ENCODE data around the gene PPP1R14B. TPM values are rescaled to one million over a fixed set of nuclear protein-coding genes. Genes with fewer than 3 reads are reported as not detected.

PPP1R14B gene
- total RNA-seq, 2 experiments from 2014 or later, result 178 to 197 TPM

DNA sequence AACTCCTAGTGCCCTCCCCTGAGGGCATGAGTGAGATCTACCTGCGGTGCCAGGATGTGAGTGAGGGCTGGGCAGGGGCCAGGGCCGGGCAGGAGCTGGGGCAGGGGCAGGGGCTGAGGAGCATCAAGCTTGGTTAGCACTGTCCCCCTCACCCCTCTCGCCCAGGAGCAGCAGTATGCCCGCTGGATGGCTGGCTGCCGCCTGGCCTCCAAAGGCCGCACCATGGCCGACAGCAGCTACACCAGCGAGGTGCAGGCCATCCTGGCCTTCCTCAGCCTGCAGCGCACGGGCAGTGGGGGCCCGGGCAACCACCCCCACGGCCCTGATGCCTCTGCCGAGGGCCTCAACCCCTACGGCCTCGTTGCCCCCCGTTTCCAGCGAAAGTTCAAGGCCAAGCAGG, 26.5 kb downstream of the PPP1R14B start:
- no peak for ATAC-seq
- POLR2A ChIA-PET, result interaction anchor here (6.2 kb wide), 1 partner anchor 13 kb away, joined by 54 read pairs; the partner anchor contains the start of gene FERMT3
- no peak for DNase-seq
- CTCF ChIA-PET, result no interaction called here
- Mint-ChIP-seq H3K4me1 (ENCODE audit: low read depth) (peaks cover 12% of the 10 kb centered on the region), H3K36me3 (ENCODE audit: low read depth) (peaks cover 47% of the 10 kb centered on the region), H3K9me3 (ENCODE audit: insufficient read depth) (no peaks in the 10 kb centered on the region), H3K27me3 (ENCODE audit: low read depth) (no peaks in the 10 kb centered on the region), H3K27ac (no peak overlapping the region), H3K4me3 (no peak overlapping the region)

DNA sequence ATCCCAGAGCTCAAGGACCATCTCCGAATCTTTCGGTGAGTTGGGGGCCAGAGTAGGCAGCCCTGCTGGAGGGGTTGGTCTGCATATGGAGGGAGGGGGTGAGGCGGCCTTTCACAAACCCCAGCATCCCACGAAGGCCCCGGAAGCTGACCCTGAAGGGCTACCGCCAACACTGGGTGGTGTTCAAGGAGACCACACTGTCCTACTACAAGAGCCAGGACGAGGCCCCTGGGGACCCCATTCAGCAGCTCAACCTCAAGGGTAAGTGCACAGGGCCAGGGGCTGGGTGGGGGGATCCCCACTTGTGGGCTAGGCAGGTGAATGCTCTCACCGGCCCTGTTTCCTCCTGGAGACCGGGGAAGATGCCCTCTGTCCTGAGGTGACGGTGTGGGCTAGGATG, 27.0 kb downstream of the PPP1R14B start:
- CTCF ChIA-PET, result interaction anchor here (1.0 kb wide), 1 partner anchor 15 kb away, joined by 4 read pairs; no protein-coding TSS in a partner anchor
- DNase-seq, result no peak
- no peak for ATAC-seq
- H3K27ac Mint-ChIP-seq, result no peak overlapping the region
- peaks cover 11% of the 10 kb centered on the region for H3K4me1 Mint-ChIP-seq (ENCODE audit: low read depth)
- H3K27me3 Mint-ChIP-seq (ENCODE audit: low read depth), result no peaks in the 10 kb centered on the region
- POLR2A ChIA-PET, result interaction anchor here (6.2 kb wide), 1 partner anchor 13 kb away, joined by 54 read pairs; the partner anchor contains the start of gene FERMT3
- H3K4me3 Mint-ChIP-seq, result no peak overlapping the region
- H3K36me3 Mint-ChIP-seq (ENCODE audit: low read depth), result peaks cover 52% of the 10 kb centered on the region
- no peaks in the 10 kb centered on the region for H3K9me3 Mint-ChIP-seq (ENCODE audit: insufficient read depth)

DNA sequence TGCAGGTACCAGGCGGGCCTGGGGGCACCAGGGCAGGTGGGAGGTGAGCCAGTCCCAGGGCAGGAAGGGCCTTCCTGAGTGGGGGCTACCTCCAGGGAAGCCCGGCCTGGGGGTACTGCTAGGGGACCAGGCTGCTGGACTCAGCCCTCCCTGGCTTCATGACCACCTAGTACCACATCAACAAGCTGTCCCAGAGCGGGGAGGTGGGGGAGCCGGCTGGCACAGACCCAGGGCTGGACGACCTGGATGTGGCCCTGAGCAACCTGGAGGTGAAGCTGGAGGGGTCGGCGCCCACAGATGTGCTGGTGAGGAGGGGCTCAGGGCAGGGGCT, 27.4 kb downstream of the PPP1R14B start:
- Mint-ChIP-seq H3K4me1 (ENCODE audit: low read depth) (peaks cover 7% of the 10 kb centered on the region), H3K4me3 (no peak overlapping the region), H3K27ac (no peak overlapping the region), H3K36me3 (ENCODE audit: low read depth) (peaks cover 56% of the 10 kb centered on the region), H3K27me3 (ENCODE audit: low read depth) (no peaks in the 10 kb centered on the region), H3K9me3 (ENCODE audit: insufficient read depth) (no peaks in the 10 kb centered on the region)
- POLR2A ChIA-PET, result interaction anchor here (6.2 kb wide), 1 partner anchor 12 kb away, joined by 54 read pairs; the partner anchor contains the start of gene FERMT3
- ATAC-seq (no peak), DNase-seq (no peak)
- CTCF ChIA-PET, result interaction anchor here (1.0 kb wide), 1 partner anchor 15 kb away, joined by 4 read pairs; no protein-coding TSS in a partner anchor

DNA sequence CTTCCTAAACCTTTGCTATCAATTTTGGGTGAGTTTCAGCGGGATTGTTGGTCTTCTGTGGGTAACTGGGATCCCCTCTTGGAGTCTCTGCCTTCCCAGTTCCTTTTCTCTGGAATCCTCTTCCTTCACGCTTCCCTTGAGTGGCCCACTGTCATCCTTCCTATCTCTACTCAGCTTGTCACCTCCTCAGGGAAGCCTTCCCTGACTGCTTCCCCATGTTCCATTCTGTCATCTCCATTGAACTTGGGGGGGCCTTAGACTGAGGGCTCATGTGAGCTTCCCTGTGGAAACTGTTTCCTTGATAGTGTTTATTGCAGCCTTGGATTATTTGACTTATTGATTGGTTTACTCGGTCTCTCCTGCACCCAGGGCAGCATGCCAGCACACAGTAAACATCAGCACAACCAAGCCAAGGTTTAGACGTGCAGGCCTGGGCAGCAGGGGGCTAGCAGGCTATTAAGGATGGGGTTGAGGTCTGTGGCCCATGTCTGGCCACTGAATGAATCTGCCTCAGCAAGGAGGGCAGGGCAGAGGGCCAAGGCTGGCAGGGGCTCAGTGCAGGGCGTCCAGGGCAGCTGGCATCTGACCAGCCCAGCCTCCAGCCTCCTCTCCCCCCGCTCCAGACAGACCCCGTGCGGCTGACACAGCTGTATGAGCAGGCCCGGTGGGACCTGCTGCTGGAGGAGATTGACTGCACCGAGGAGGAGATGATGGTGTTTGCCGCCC, 28.0 kb downstream of the PPP1R14B start:
- H3K4me3 Mint-ChIP-seq, result no peak overlapping the region
- no peaks in the 10 kb centered on the region for H3K9me3 Mint-ChIP-seq (ENCODE audit: insufficient read depth)
- POLR2A ChIA-PET, result interaction anchor here (6.2 kb wide), 1 partner anchor 12 kb away, joined by 54 read pairs; the partner anchor contains the start of gene FERMT3

DNA sequence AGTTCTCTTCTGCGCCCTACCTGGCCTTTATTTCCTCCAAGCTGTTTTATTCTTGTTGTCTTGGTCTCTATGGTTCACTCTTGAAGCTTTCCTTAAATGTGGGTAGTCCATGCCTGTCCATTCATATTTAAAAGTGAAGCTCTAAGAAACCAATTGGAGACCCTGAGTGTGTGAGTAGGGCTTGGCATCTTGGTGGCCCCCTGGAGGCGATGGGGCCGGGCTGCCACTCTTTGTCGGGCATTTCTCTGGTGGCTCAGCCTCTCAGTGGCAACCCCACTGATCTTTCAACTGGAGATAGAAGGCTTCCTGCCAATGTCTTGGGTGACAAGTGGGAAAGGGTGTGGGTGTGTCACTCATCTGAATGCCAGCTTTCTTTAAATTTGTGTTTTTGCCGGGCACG, 29.9 kb downstream of the PPP1R14B start:
- Mint-ChIP-seq H3K36me3 (ENCODE audit: low read depth) (peaks cover 63% of the 10 kb centered on the region), H3K9me3 (ENCODE audit: insufficient read depth) (no peaks in the 10 kb centered on the region), H3K4me1 (ENCODE audit: low read depth) (peaks cover 13% of the 10 kb centered on the region), H3K27me3 (ENCODE audit: low read depth) (no peaks in the 10 kb centered on the region), H3K4me3 (no peak overlapping the region), H3K27ac (no peak overlapping the region)
- no peak for DNase-seq
- CTCF ChIA-PET, result interaction anchor here (0.6 to 5.3 kb wide), 6 partner anchors 10 to 513 kb away, joined by 3 to 37 read pairs (median 6); partner anchors contain the start of genes CATSPERZ, FERMT3, NUDT22 and TRPT1
- POLR2A ChIA-PET, result interaction anchor here (0.6 to 6.2 kb wide), 4 partner anchors 9 to 55 kb away, joined by 3 to 54 read pairs (median 7); partner anchors contain the start of genes FERMT3, NUDT22 and TRPT1
- ATAC-seq, result peak; percentile 46

More for the DNA sequence above, 28.0 kb downstream of the PPP1R14B start:
- no peak overlapping the region for H3K27ac Mint-ChIP-seq
- DNase-seq, result no peak
- H3K36me3 Mint-ChIP-seq (ENCODE audit: low read depth), result peaks cover 58% of the 10 kb centered on the region
- CTCF ChIA-PET, result interaction anchor here (1.0 to 5.3 kb wide), 2 partner anchors 13 to 14 kb away, joined by 4 to 37 read pairs; partner anchors contain the start of gene FERMT3
- H3K27me3 Mint-ChIP-seq (ENCODE audit: low read depth), result no peaks in the 10 kb centered on the region
- ATAC-seq, result no peak
- peaks cover 5% of the 10 kb centered on the region for H3K4me1 Mint-ChIP-seq (ENCODE audit: low read depth)

DNA sequence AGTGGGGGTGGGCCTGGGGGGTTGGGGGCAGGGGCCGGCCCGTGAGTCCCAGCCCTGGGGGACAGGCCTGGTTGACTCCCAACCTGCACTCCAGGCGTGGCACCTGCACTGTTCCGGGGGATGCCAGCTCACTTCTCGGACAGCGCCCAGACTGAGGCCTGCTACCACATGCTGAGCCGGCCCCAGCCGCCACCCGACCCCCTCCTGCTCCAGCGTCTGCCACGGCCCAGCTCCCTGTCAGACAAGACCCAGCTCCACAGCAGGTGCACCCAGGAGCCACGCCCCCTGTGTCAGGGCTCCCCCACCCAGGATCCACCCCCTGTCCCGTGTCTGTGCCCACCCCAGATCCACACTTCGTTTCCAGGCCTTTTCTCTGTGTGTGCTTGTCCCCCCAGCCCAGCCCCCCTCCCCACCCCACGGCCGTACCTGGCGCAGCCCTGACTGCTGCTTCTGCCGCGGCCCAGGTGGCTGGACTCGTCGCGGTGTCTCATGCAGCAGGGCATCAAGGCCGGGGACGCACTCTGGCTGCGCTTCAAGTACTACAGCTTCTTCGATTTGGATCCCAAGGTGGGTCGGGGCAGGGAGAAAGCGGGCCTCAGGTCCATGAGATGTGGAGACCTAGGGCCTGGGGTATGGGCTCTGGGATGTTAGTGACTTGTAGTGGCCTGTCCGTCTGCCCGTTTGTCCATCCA, 35.4 kb downstream of the PPP1R14B start:
- POLR2A ChIA-PET, result interaction anchor here (8.1 to 9.2 kb wide), 2 partner anchors 8 to 23 kb away, joined by 54 to 162 read pairs; partner anchors contain the start of gene STIP1
- Mint-ChIP-seq H3K27me3 (ENCODE audit: low read depth) (no peaks in the 10 kb centered on the region), H3K36me3 (ENCODE audit: low read depth) (peaks cover 69% of the 10 kb centered on the region), H3K9me3 (ENCODE audit: insufficient read depth) (no peaks in the 10 kb centered on the region), H3K27ac (peak overlapping the region; percentile 34), H3K4me3 (no peak overlapping the region), H3K4me1 (ENCODE audit: low read depth) (peaks cover 41% of the 10 kb centered on the region)
- ATAC-seq (no peak), DNase-seq (no peak)
- CTCF ChIA-PET, result interaction anchor here (1.2 kb wide), 1 partner anchor 20 kb away, joined by 3 read pairs; no protein-coding TSS in a partner anchor

DNA sequence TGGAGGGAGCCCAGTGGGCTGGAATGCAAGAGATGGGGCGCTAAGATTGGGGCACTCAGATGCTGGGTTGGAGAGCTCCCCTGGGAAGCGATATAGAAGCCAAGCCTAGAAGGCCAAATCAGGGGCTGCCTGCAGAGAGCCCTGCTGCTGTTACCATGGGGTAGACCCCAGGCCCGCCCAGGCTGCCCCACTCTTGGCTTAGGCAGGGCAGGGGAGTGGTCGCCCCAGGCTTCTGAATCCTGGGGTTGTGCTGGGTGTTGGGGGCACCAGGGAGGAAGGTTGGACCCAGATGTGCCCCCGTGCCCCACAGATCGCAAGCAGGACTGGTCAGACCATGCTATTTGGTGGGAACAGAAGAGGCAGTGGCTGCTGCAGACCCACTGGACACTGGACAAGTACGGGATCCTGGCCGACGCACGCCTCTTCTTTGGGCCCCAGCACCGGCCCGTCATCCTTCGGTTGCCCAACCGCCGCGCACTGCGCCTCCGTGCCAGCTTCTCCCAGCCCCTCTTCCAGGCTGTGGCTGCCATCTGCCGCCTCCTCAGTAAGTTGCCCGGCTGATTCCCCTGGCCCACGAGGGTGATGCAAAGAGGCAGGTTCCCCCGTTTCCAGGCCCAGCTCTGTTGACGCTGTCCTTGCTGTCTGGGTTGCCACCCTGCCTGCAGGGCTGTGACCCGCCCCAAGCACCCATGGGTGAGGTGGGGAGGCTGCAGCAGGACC, 36.3 kb downstream of the PPP1R14B start:
- ChIA-PET CTCF (interaction anchor here (1.2 to 1.8 kb wide), 2 partner anchors 16 to 41 kb away, joined by 3 to 4 read pairs; partner anchors contain the start of genes NUDT22, PLCB3 and TRPT1), POLR2A (interaction anchor here (8.1 to 9.2 kb wide), 2 partner anchors 9 to 22 kb away, joined by 54 to 162 read pairs; partner anchors contain the start of gene STIP1)
- no peaks in the 10 kb centered on the region for H3K9me3 Mint-ChIP-seq (ENCODE audit: insufficient read depth)
- H3K4me3 Mint-ChIP-seq, result no peak overlapping the region
- peak overlapping the region; percentile 28 for H3K27ac Mint-ChIP-seq
- peaks cover 76% of the 10 kb centered on the region for H3K36me3 Mint-ChIP-seq (ENCODE audit: low read depth)
- DNase-seq (no peak), ATAC-seq (no peak)
- no peaks in the 10 kb centered on the region for H3K27me3 Mint-ChIP-seq (ENCODE audit: low read depth)
- H3K4me1 Mint-ChIP-seq (ENCODE audit: low read depth), result peaks cover 50% of the 10 kb centered on the region

DNA sequence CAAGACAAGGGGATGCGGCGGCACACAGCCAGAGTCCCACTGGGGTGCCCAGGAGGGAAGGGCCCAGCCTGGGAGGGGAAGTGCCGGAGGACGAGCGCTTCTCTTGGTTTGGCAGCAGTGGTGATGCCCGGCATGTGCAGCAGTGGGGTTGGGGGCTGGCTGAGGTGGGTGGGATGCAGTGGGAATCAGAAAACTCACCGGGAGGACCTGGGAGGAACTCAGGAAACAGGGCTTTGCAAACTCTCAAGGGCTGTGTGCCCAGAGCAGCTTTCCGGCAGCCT, 37.2 kb downstream of the PPP1R14B start:
- ChIA-PET POLR2A (interaction anchor here (0.9 to 9.2 kb wide), 3 partner anchors 10 to 21 kb away, joined by 4 to 162 read pairs (median 54); partner anchors contain the start of gene STIP1), CTCF (interaction anchor here (1.2 to 1.8 kb wide), 2 partner anchors 17 to 42 kb away, joined by 3 to 4 read pairs; partner anchors contain the start of genes NUDT22, PLCB3 and TRPT1)
- Mint-ChIP-seq H3K36me3 (ENCODE audit: low read depth) (peaks cover 73% of the 10 kb centered on the region), H3K9me3 (ENCODE audit: insufficient read depth) (no peaks in the 10 kb centered on the region), H3K27ac (peak overlapping the region; percentile 94), H3K4me3 (no peak overlapping the region), H3K4me1 (ENCODE audit: low read depth) (peaks cover 50% of the 10 kb centered on the region), H3K27me3 (ENCODE audit: low read depth) (no peaks in the 10 kb centered on the region)
- no peak for DNase-seq
- no peak for ATAC-seq

DNA sequence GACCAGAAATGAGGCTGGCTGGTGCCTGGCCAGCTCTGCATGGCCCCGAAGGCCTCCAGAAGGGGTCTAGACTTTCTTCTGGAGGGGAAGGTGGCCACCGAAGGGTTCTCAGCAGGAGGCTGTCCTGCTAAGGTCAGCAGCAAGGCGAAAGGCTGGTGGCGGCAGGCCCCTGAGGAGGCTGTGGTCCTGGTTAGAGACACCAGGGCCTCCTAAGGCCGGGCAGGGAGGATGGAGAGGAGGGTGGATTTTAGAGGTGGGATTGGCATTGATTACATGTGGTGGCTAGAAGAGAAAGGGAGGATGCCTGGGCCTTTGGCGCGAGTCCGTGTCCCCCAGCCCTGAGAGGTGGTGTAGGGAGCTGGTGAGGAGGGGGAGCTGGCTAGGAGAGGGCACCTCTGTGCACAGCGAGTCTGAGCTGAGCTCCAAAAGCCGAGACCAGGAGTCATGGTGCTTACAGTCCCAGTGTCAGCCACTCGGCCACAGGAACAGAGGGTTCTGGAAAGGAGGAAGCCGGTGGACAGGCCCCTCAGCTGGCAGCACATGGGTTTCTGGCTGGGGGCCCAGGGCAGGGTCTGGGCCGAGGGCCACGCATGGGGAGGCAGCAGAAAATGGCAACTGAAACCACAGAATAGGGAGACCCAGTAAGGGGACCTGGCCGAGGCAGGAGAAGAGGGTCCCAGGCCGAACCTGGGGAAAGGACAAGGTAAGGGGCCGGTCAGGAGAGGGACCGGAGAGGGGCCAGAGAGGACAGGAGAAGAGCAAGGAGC, 37.8 kb downstream of the PPP1R14B start:
- H3K4me3 Mint-ChIP-seq, result peak overlapping the region; percentile 93
- ChIA-PET CTCF (interaction anchor here (1.2 to 6.9 kb wide), 5 partner anchors 17 to 94 kb away, joined by 3 to 165 read pairs (median 4); partner anchors contain the start of genes CATSPERZ, ESRRA, NUDT22 and PLCB3), POLR2A (interaction anchor here (0.9 to 9.2 kb wide), 9 partner anchors 10 to 95 kb away, joined by 4 to 162 read pairs (median 41); partner anchors contain the start of genes BAD, DNAJC4, ESRRA and FKBP2)
- no peaks in the 10 kb centered on the region for H3K27me3 Mint-ChIP-seq (ENCODE audit: low read depth)
- H3K9me3 Mint-ChIP-seq (ENCODE audit: insufficient read depth), result no peaks in the 10 kb centered on the region
- ATAC-seq (no peak), DNase-seq (no peak)
- peaks cover 74% of the 10 kb centered on the region for H3K36me3 Mint-ChIP-seq (ENCODE audit: low read depth)
- peak overlapping the region; percentile 94 for H3K27ac Mint-ChIP-seq
- H3K4me1 Mint-ChIP-seq (ENCODE audit: low read depth), result peaks cover 56% of the 10 kb centered on the region

DNA sequence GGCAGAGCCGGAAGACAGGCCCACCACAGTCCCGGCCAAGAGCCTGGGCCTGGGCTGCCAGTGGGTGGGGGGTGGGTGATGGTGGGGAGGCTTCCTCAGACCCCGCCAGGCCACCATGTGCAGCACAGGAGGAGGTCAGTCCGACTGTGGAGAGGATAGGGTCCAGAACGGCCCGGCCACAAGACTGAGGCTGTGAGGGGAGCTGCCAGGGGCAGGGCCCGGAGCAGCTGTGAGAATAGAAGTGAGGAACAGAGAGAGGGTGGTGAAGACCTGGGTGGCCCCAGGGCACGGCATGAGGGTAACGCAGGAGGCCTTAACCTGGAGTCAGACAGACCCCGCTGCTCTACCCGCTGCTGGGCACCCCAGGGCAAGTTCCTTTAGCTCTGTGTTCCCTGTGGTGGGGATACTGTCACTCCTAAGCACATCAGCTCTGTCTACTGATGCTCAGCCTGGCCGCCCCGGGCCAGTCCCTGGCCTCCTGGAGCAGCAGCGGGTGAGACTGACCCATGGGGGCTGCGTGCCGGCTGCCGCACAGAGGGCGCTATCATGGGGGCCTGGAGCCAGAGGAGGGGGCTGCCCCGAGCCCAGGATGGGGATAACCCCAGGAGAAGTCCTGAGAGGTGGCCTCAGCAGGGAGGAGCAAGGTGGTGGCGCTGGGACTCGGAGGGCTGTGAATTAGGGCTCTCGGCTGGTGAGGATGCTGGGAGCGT, 38.5 kb downstream of the PPP1R14B start:
- Mint-ChIP-seq H3K27ac (peak overlapping the region; percentile 94), H3K36me3 (ENCODE audit: low read depth) (peaks cover 77% of the 10 kb centered on the region), H3K27me3 (ENCODE audit: low read depth) (no peaks in the 10 kb centered on the region), H3K4me1 (ENCODE audit: low read depth) (peaks cover 60% of the 10 kb centered on the region), H3K9me3 (ENCODE audit: insufficient read depth) (no peaks in the 10 kb centered on the region), H3K4me3 (peak overlapping the region; percentile 93)
- ChIA-PET POLR2A (interaction anchor here (0.6 to 9.2 kb wide), 16 partner anchors 11 to 343 kb away, joined by 3 to 162 read pairs (median 14); partner anchors contain the start of genes BAD, DNAJC4, ESRRA and FKBP2), CTCF (interaction anchor here (1.6 to 6.9 kb wide), 8 partner anchors 8 to 123 kb away, joined by 3 to 165 read pairs (median 47); partner anchors contain the start of genes CATSPERZ, ESRRA, FKBP2 and NUDT22)
- ATAC-seq (peak; percentile 3), DNase-seq (no peak)
